Transverse colon (tissue), 4 donors: Measurements from ENCODE around the gene TRMT112. TPM values are rescaled to one million over a fixed set of nuclear protein-coding genes. Genes with fewer than 3 reads are reported as not detected.

ENCODE experiments used
- DNase-seq: peaks from one replicate; pipeline ENCODE4 v3.0.0-alpha.2; 2019
- H3K27ac ChIP-seq, 4 donors: fragments of 200-600 bp; sonication (generic); 2 replicates each; pipeline ENCODE4 v1.5.1; 2016 to 2018; ENCODE audit warnings: inconsistent platforms in 4 of 4
- H3K27me3 ChIP-seq: fragments of 200-600 bp; sonication (generic); 2 replicates; pipeline ENCODE4 v1.5.1; 2017; ENCODE audit warnings: inconsistent platforms
- H3K36me3 ChIP-seq, 4 donors: fragments of 200-600 bp; sonication (generic); 2 replicates each; pipeline ENCODE4 v1.5.1; 2017 to 2019; ENCODE audit warnings: inconsistent platforms in 4 of 4
- H3K4me1 ChIP-seq, 4 donors: fragments of 200-600 bp; sonication (generic); 2 replicates each; pipeline ENCODE4 v1.5.1; 2017 to 2020; ENCODE audit warnings: inconsistent platforms in 4 of 4
- H3K4me3 ChIP-seq, 4 donors: fragments of 200-600 bp; sonication (generic); 1 replicate in 1 of 4; 2 replicates in 3 of 4; pipeline versions ENCODE4 v1.5.1 to v1.6.1; 2017 to 2019; ENCODE audit warnings: inconsistent platforms in 4 of 4
- H3K9me3 ChIP-seq, 2 donors: fragments of 200-600 bp; sonication (generic); 2 replicates each; pipeline ENCODE4 v1.5.1; 2017 to 2019; ENCODE audit warnings: inconsistent platforms in 2 of 2
- CTCF ChIP-seq, 5 experiments: fragments of 200-600 bp in 3 of 5; fragments of 450-650 bp in 2 of 5; sonication (generic) in 3 of 5; IDR thresholded peaks; 1 replicate in 2 of 5; 2 replicates in 3 of 5; pipeline ENCODE4 v1.5.1; 2016 to 2017; ENCODE audit warnings: antibody characterized with exemption in 5 of 5, inconsistent platforms in 3 of 5, mild to moderate bottlenecking in 2 of 5, moderate library complexity in 1 of 5
- EP300 ChIP-seq: sonication (generic); formaldehyde crosslinking; IDR thresholded peaks from one replicate; pipeline ENCODE4 v1.6.1; 2017; ENCODE audit warnings: antibody characterized with exemption, low read depth
- POLR2A ChIP-seq: fragments of 450-650 bp; IDR thresholded peaks from one replicate; pipeline ENCODE4 v1.6.1; 2016; ENCODE audit warnings: antibody characterized with exemption, mild to moderate bottlenecking, moderate library complexity
- POLR2AphosphoS5 ChIP-seq, 3 donors: sonication (generic); formaldehyde crosslinking; IDR thresholded peaks; one replicate each; pipeline ENCODE4 v1.6.1; 2016; ENCODE audit warnings: antibody characterized with exemption in 3 of 3
- WGBS, 2 donors: methylation state at CpG; one replicate each; pipeline ENCODE4 v1.1.5; 2018; ENCODE audit warnings: low coverage in 1 of 2; 5-methylcytosine and 5-hydroxymethylcytosine counted together
- in situ Hi-C, 4 donors: fragments of 200-750 bp; cut with MboI; loops; one replicate each; pipeline versions ENCODE4 v1.15.0 to v1.15.1; 2017; ENCODE audit warnings: low sequenced_read_pairs in 3 of 4, low pct_ligation_motif_present in 1 of 4, low pct_unique_long_range_greater_than_20kb in 1 of 4
- intact Hi-C: fragments of 100-400 bp; cut with DNase I; formaldehyde crosslinking; loops from one replicate; pipeline ENCODE4 v1.15.1; 2023; ENCODE audit warnings: low total_unique reads
- total RNA-seq, 4 donors: library from RNA; depleted of rRNA; stranded (reverse); fragments of >200 nt; gene quantifications; one replicate each; pipeline ENCODE4 v1.1.0, GENCODE V29; 2016

TRMT112 gene
- total RNA-seq, 4 donors from 2014 or later = 59.1 to 99.9 (median 82.7) TPM

GRCh38 chr11:64290352-64291261, 26.8 kb downstream of the TRMT112 start:
- 52 to 80% methylated on average over 1 to 10 of the region's 10 CpGs for WGBS, 2 donors
- Histone ChIP-seq H3K4me3 (no peak overlapping the region), H3K9me3 (no peaks in the 10 kb centered on the region), H3K27me3 (peaks cover 63% of the 10 kb centered on the region), H3K36me3 (no peaks in the 10 kb centered on the region), H3K4me1 (peaks cover 6 to 31% (median 26%) of the 10 kb centered on the region in 4 donors), H3K27ac (no peak overlapping the region)
- DNase-seq = no peak
- in situ Hi-C loops = loop anchor here in 1 of 4 donors (10.0 kb wide), 1 partner anchor 86 kb away; the partner anchor contains the start of gene FERMT3
- intact Hi-C loops = no loop called here
- no peak for TF ChIP-seq CTCF (IDR thresholded peaks at IDR 0.05)
- TF ChIP-seq EP300 = no peak
- TF ChIP-seq POLR2AphosphoS5 (IDR thresholded peaks at IDR 0.05) = no peak
- no peak for TF ChIP-seq POLR2A

- no peak overlapping the region for H3K4me3 ChIP-seq
- no peak for DNase-seq
- peaks cover 6 to 32% (median 27%) of the 10 kb centered on the region in 4 donors for H3K4me1 ChIP-seq
- TF ChIP-seq POLR2AphosphoS5 (IDR thresholded peaks at IDR 0.05) = no peak
- TF ChIP-seq EP300 = no peak
- no peak for TF ChIP-seq CTCF (IDR thresholded peaks at IDR 0.05)
- TF ChIP-seq POLR2A = no peak
- 93% methylated on average over 13 of the region's 13 CpGs; no CpG with 5 or more reads in 1 of the 2 donors for WGBS, 2 donors
- peaks cover 47% of the 10 kb centered on the region for H3K27me3 ChIP-seq
- no peaks in the 10 kb centered on the region for H3K9me3 ChIP-seq
- no peak overlapping the region for H3K27ac ChIP-seq
- intact Hi-C loops (no loop called here), in situ Hi-C loops (no loop called here)
- no peaks in the 10 kb centered on the region for H3K36me3 ChIP-seq
Measured at GRCh38 chr11:64289002-64289564, 28.3 kb downstream of the TRMT112 start.

- 92% methylated on average over 9 of the region's 9 CpGs; no CpG with 5 or more reads in 1 of the 2 donors for WGBS, 2 donors
- intact Hi-C loops = no loop called here
Measured at GRCh38 chr11:64288353-64288750, 29.0 kb downstream of the TRMT112 start.

More at GRCh38 chr11:64288353-64288750, 29.0 kb downstream of the TRMT112 start:
- H3K27me3 ChIP-seq = peaks cover 40% of the 10 kb centered on the region
- H3K27ac ChIP-seq = no peak overlapping the region
- DNase-seq = no peak
- no peaks in the 10 kb centered on the region for H3K36me3 ChIP-seq
- TF ChIP-seq CTCF (IDR thresholded peaks at IDR 0.05) = no peak
- TF ChIP-seq POLR2A = no peak
- no peak for TF ChIP-seq EP300
- TF ChIP-seq POLR2AphosphoS5 (IDR thresholded peaks at IDR 0.05) = no peak
- peaks cover 13 to 39% (median 34%) of the 10 kb centered on the region in 4 donors for H3K4me1 ChIP-seq
- H3K4me3 ChIP-seq = no peak overlapping the region
- no peaks in the 10 kb centered on the region for H3K9me3 ChIP-seq
- in situ Hi-C loops = no loop called here
